GM19324 (cell line): ENCODE results near the gene FOXRED2.
"Not testable (repeated sequence)": the region's sequence is repeated elsewhere in the genome, so short reads cannot be mapped to it uniquely, and the experiment has no call there.

Source experiments
- ATAC-seq: cut with Tn5 transposase; IDR thresholded peaks from one replicate; pipeline ENCODE4 v1.9.1; 2021; ENCODE audit warnings: mild to moderate bottlenecking, moderate library complexity; ENCODE audit not compliant: unreplicated experiment, low FRiP score

The FOXRED2 gene

DNA sequence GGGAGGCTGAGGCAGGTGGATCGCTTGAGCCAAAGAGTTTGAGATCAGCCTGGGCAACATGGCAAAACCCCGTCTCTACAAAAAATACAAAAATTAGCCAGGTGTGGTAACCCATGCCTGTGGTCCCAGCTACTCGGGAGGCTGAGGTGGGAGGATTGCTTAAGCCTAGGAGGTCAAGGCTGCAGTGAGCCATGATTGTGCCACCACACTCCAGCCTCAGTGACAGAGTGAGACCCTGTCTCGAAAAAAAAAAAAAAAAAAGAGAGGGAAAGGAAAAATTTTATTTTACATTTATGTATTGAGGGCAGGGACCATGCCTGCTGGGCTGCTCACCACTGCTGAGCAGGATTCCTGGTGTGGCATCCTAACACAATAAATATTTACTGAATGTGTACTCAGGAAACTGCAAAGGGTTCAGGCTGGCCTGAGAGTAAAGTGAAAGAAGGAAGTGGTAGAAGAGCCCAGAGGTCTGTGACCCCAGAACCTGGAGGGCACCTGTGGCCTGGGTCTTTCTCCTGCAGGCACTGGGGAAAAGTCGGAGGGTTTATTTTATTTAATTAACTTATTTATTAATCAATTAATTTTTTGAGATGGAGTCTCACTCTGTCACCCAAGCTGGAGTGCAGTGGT lies 53.7 kb downstream of the FOXRED2 start:
- ATAC-seq: not testable (repeated sequence)

DNA sequence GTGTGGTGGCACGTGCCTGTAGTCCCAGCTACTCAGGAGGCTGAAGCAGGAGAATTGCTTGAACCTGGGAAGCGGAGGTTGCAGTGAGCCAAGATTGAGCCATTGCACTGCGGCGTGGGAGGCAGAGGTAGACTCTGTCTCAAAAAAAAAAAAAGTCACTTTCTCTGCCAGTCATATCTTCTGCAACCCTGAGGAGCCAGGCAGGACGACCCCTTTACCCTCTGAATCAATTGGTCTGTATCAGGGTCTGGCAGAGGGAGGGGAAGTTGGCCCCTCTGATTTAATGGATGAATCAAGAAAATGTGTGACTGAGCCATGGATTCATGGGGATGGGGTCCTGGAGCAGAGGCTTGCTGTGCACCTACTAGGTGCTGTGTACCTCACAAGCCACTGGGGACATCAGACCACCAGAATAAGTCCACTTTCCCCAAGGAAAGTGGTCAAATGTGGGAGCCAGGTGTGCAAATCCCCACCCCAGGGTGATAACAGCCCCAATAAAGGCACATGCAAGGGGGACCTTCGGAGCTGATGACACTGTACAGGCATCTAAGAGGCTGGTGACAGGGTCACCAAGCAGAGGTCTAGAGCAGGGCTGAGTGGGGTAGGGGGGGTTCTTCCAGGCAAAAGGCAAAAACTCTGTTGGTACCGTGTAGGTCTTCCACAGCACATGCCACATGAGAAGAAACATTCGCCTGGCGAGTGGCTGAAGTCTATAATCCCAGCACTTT lies 54.4 kb downstream of the FOXRED2 start:
- ATAC-seq: no peak

DNA sequence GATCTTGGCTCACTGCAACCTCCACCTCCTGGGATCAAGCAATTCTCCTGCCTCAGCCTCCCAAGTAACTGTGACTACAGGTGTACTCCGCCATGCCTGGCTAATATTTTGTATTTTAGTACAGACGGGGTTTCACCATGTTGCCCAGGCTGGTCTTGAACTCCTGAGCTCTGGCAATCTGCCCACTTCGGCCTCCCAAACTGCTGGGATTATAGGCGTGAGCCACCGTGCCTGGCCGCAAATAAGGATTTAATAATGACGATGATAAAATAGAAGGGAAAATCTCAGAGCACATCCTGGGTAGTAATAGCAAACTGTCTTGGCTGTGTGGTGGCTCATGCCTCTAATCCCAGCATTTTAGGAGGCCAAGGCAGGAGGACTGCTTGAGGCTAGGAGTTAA lies 55.9 kb downstream of the FOXRED2 start:
- not testable (repeated sequence) for ATAC-seq

DNA sequence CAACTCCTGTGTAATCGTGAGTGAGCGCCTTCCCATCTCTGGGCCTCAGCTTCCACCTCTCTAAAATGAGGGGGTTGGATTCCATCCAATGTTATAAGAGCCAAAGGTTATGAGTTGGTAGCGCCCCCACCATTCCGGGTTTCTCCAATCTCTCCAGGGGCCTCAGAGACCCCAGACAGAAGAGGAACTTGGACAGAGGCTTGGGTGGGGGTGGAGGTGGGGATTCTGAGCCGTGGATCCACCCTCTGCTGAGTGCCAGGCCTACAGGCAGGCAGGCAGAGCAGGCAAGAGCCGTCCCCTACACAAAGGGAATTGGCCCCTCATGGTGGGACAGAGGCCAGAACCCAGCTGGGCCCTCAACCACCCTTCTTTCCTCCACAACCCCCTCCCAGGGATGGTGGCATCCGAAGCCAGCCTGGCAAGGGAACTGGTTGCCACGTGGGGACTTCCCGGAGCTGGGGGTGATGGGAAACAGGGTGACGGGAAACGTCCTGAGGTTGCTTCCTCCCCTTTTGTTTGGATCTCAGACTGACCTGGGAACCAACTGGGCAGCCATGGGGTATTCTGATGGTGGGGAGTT lies 57.2 kb downstream of the FOXRED2 start:
- no peak for ATAC-seq

DNA sequence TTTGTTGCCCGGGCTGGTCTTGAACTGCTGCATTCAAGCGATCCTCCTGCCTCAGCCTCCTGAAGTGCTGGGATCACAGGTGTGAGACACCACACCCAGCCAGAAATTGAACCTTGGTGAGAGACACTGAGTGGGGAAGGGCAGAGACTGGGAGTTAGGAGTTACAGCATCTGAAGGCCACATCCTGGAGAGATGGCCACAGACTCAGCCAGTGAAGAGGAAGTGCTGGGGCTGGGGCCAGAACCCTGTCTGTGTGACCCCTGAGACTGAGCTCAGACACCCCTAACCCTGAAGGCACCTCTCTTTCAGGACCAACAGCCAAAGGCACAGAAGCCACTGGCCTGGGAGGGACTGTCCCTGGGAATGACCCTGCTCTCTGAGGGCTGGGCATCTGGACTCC lies 59.2 kb downstream of the FOXRED2 start:
- no peak for ATAC-seq

DNA sequence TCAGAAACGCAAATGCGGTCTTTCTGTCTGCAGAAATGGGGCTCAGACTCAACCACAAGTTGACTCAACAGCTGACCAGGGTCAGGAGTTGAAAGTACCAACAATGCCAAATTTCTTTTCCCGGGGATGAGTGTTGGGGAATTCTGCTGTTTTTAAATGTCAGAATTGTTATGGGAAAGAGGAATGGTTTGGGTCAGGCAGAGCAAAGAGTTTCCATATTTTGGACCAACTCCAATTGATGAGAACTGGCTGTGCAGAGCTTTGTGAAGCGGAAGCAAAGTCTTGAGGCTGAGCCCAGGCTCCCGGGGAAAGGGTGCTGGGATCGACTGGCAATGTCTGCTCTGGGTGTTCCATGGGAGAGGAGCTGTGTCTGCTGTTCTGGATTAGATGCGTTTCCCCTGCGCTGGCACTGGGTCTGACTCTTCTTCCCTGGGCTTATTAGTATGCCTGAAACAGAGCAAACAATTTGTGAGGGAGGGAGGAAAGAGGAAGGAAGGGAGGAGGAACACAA lies 61.6 kb downstream of the FOXRED2 start:
- ATAC-seq: no peak

DNA sequence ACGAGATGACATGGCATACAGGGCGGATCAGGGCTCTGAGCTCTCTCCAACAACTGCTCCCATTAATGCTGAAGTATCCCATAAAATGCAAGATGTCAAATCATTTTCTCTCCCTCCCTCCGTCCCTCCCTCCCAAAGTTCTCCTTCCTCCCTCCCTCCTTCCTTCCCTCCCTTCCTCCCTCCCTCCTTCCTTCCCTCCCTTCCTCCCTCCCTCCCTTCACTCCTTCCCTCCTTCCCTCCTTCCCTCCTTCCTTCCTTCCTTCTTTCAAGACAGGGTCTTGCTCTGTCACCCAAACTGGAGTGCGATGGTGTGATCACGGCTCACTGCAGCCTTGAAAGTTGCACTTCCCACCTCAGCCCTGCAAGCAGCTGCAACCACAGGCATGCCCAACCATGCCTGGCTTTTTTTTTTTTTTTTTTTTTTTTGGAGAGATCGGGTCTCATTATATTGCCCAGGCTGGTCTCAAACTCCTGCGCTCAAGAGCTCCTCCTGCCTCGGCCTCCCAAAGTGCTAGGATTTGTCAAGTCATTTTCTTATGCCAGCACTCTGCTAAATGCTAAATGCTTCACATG lies 63.6 kb downstream of the FOXRED2 start:
- ATAC-seq: no peak

DNA sequence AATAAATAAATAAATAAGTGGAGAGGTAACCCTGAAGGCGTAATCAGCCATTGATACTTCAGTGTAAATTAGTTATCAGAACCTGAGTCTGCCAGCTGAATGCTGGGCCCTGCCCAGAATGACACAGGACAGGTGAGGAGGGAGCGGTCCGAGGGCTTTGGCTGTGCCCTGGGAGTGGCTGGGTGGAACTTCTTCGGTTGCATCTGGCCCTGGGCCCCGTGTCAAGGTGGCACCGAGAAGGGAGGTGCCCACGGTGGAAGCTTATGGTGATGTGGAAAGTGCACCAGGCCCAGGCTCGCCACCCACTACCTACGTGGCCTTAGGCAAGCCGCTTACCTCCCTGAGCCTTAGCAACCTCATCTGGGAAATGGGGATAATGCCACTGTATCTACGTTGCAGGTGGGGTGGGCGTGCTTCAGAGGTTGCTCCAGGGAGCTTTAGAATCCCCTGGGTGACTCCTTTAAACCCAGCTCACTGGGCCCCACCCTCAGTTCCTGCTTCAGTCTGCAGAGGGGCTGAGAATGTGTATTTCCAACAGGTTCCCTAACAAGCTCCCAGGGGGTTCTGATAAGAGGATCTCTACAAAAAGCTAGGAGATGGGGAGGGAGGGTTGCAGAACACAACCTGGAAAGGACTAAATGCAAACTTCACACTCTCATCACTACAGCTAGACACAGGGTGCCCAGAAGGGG lies 64.2 kb downstream of the FOXRED2 start:
- ATAC-seq: no peak

DNA sequence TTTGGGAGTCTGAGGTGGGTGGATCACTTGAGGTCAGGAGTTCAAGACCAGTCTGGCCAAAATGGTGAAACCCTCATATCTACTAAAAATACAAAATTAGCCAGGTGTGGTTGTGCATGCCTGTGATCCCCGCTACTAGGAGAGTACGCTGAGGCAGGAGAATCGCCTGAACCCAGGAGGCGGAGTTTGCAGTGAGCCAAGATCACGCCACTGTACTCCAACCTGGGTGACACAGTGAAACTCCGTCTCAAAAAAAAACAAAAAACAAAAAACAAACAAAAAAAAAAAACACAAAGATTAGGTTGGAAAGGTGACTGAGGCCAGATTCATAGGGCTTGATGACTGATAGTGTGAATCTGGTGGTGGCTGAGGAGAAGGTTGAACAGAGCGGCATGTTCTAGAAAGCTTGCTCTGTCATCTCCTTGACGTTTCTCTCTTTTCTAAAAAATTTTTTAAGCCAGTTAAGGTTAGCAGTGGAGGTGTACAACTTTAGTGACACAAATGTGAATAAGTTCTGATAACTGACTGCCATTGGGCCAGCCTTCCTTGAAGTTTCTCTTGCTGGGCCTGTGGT lies 66.3 kb downstream of the FOXRED2 start:
- ATAC-seq: no peak

DNA sequence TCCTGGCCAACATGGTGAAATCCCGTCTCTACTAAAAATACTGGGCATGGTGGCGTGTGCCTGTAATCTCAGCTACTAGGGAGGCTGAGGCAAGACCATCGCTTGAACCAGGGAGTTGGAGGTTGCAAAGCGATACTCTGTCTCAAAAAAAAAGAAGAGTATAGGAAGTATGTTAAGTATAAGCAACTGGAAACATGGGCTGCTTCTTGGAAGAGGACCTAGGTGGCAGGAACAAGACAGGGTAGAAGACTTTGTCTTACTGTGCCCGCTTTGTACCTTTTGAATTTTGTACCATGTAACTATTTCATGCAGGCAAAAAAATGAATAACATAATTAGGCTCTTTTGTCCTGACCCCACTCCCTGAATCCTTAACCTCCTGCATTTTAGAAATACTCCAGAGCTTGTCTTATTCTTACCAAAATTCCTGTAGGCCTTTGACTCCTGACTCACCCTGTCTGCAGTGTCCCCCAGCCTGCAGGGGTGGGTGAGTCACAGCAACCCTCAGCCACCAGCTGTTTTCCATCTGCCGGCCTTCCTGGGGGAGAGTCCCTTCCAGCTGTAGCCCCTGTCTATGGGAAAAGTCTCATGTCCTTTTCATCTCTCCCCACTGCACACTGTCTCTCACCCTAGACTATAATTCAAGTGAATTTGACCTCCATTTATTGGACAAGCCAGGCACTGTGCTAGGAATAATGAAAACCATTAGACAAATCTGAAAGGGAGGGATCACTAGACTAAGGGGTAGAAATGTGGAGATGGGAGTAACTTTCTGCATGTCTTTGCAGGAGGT lies 67.2 kb downstream of the FOXRED2 start:
- no peak for ATAC-seq
